Activated CD4-positive, alpha-beta T cell treated with anti-CD3 and anti-CD28 coated beads, Interleukin-2, amount 50 U/mL, for 48 hours (primary cell): ENCODE results near the gene FREM3.
"Not testable (repeated sequence)": the region's sequence is repeated elsewhere in the genome, so short reads cannot be mapped to it uniquely, and the experiment has no call there.

ENCODE experiments used
- DNase-seq, 2 experiments: peaks; one replicate each; pipeline ENCODE4 v3.0.0-alpha.2; 2020

FREM3 gene

GRCh38 chr4:143700416-143701352 is at the start of gene FREM3:
Gene FREM3 (minus strand): TSS chr4:143700675. CDS start chr4:143700675, 0 bp downstream.
- DNase-seq: peak in 1 of 2 experiments; percentile 6

- DNase-seq: no peak
Observed at GRCh38 chr4:143745874-143746273, 45.4 kb upstream of the FREM3 start.

GRCh38 chr4:143743591-143743990 is 43.1 kb upstream of the FREM3 start:
- DNase-seq: no peak

GRCh38 chr4:143742834-143743233 is 42.4 kb upstream of the FREM3 start:
- DNase-seq: no peak

- DNase-seq: no peak
Observed at GRCh38 chr4:143736861-143737260, 36.4 kb upstream of the FREM3 start.

GRCh38 chr4:143736061-143736460 is 35.6 kb upstream of the FREM3 start:
- DNase-seq: not testable (repeated sequence)

- DNase-seq: no peak
Observed at GRCh38 chr4:143728166-143728565, 27.7 kb upstream of the FREM3 start.

GRCh38 chr4:143726714-143727113 is 26.2 kb upstream of the FREM3 start:
- no peak for DNase-seq

- DNase-seq: no peak
Observed at GRCh38 chr4:143721317-143721716, 20.8 kb upstream of the FREM3 start.

GRCh38 chr4:143718748-143719147 is 18.3 kb upstream of the FREM3 start:
- DNase-seq: not testable (repeated sequence)

- no peak for DNase-seq
Observed at GRCh38 chr4:143713955-143714625, 13.6 kb upstream of the FREM3 start.

GRCh38 chr4:143713553-143713952 is 13.1 kb upstream of the FREM3 start:
- DNase-seq: no peak

GRCh38 chr4:143712155-143712550 is 11.7 kb upstream of the FREM3 start:
- no peak for DNase-seq

- DNase-seq: no peak
Observed at GRCh38 chr4:143711543-143712154, 11.2 kb upstream of the FREM3 start.

- DNase-seq: no peak
Observed at GRCh38 chr4:143701365-143701764, 890 bp upstream of the FREM3 start.

- peak in 1 of 2 experiments; percentile 4 for DNase-seq
Observed at GRCh38 chr4:143700046-143700415, 444 bp downstream of the FREM3 start.

- no peak for DNase-seq
Observed at GRCh38 chr4:143699331-143700045, 987 bp downstream of the FREM3 start.

GRCh38 chr4:143693856-143694255 is 6.6 kb downstream of the FREM3 start:
- no peak for DNase-seq

GRCh38 chr4:143692241-143692640 is 8.2 kb downstream of the FREM3 start:
- DNase-seq: no peak

- no peak for DNase-seq
Observed at GRCh38 chr4:143679434-143679833, 21.0 kb downstream of the FREM3 start.

- DNase-seq: not testable (repeated sequence)
Observed at GRCh38 chr4:143673629-143674028, 26.8 kb downstream of the FREM3 start.

- no peak for DNase-seq
Observed at GRCh38 chr4:143668930-143669552, 31.4 kb downstream of the FREM3 start.
